Measurements from ENCODE around the gene CDV3. TPM values are rescaled to one million over a fixed set of nuclear protein-coding genes. Genes with fewer than 3 reads are reported as not detected.

The CDV3 gene
- total RNA-seq, 1 experiment from 2014 or later: 193 TPM

DNA sequence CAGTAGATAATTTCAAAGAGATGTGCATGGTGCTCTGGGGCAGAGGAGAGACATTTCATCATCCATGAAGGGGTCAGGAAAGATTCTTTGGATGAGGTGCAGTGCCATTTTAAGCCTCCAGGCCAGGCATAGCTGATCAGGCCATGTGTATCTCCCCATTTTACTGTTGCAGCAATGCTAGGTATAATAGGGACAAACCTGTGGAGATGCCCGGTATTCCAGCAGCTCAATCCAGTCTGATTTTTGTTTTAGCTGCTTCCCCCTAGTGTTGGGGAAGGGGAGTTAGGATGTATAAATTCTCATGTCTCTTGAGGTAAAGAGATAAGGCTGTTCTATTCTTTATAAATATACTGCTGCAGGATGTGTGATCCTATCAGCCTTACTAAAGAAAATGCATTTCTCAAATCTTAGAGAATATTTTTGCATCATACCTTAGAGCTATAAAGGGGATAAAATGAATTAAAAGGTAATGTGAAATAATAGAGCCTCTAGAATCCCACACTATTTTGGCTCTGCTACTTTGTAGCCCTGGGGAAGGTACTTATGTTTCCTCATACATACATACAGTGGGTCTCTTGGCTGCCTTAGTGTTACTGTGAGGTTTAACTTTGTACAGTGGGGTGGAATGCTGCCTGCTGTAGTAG is 5.2 kb downstream of the CDV3 start:
- Histone ChIP-seq H3K27me3 (ENCODE audit: insufficient read depth, low read depth) (no peaks in the 10 kb centered on the region), H3K9me2 (ENCODE audit: insufficient read depth) (no peaks in the 10 kb centered on the region), H3K27ac (peak overlapping the region; percentile 4; the same call in 1 of the 2 replicates), H3K9me3 (ENCODE audit: insufficient read depth, low read depth) (no peaks in the 10 kb centered on the region), H4K20me1 (ENCODE audit: insufficient read depth) (peaks cover 64% of the 10 kb centered on the region), H3K79me2 (ENCODE audit: low read depth) (peaks cover 94% of the 10 kb centered on the region), H3K4me3 (no peak overlapping the region), H3K4me2 (peak overlapping the region; percentile 6; the same call in 1 of the 2 replicates), H3K36me3 (ENCODE audit: low read depth) (peaks cover 71% of the 10 kb centered on the region), H2AFZ (no peak overlapping the region), H3K4me1 (replicated peaks; ENCODE audit: insufficient read depth) (peaks cover 28% of the 10 kb centered on the region), H3F3A (ENCODE audit: insufficient read depth, low read depth) (peaks cover 33% of the 10 kb centered on the region)
- no TSS peak for BruUV-seq (replicated peaks)
- intact Hi-C loops (cut with micrococcal nuclease; ENCODE audit: unreplicated experiment): loop anchor here (2.0 to 10.0 kb wide), 3 partner anchors 134 to 1444 kb away; partner anchors contain the start of gene SRPRB
- POLR2A ChIA-PET (ENCODE audit: unreplicated experiment): interaction anchor here (0.6 to 0.7 kb wide), 2 partner anchors 16 to 133 kb away, joined by 3 to 4 read pairs; no protein-coding TSS in a partner anchor
- peak in 1 of 2 experiments; percentile 61 for DNase-seq
- no peak for TF ChIP-seq EZH2 (IDR thresholded peaks at IDR 0.05; ENCODE audit: low read depth)
- TF ChIP-seq, protein P1, sequence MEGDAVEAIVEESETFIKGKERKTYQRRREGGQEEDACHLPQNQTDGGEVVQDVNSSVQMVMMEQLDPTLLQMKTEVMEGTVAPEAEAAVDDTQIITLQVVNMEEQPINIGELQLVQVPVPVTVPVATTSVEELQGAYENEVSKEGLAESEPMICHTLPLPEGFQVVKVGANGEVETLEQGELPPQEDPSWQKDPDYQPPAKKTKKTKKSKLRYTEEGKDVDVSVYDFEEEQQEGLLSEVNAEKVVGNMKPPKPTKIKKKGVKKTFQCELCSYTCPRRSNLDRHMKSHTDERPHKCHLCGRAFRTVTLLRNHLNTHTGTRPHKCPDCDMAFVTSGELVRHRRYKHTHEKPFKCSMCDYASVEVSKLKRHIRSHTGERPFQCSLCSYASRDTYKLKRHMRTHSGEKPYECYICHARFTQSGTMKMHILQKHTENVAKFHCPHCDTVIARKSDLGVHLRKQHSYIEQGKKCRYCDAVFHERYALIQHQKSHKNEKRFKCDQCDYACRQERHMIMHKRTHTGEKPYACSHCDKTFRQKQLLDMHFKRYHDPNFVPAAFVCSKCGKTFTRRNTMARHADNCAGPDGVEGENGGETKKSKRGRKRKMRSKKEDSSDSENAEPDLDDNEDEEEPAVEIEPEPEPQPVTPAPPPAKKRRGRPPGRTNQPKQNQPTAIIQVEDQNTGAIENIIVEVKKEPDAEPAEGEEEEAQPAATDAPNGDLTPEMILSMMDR (conservative IDR thresholded peaks at IDR 0.05): peak; percentile 75
- CTCF ChIA-PET: interaction anchor here (0.6 kb wide), 1 partner anchor 28 kb away, joined by 5 read pairs; no protein-coding TSS in a partner anchor

DNA sequence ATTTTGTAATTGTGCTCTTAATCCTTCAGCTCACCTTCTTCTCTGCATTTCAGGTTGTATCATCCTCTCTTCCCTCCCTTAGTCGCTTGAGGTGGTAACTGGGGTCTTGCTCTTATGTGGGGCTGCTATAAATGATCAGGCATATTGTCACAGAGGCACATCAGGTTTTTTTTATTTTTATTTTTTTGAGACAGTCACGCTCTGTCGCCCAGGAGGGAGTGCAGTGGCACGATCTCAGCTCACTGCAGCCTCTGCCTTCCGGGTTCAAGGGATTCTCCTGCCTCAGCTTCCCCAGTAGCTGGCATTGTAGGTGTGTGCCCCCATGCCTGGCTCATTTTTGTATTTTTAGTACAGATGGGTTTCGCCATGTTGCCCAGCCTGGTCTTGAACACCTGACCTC is 9.9 kb downstream of the CDV3 start:
- peaks cover 84% of the 10 kb centered on the region for H3K36me3 ChIP-seq (ENCODE audit: low read depth)
- no TSS peak for BruUV-seq (replicated peaks)

DNA sequence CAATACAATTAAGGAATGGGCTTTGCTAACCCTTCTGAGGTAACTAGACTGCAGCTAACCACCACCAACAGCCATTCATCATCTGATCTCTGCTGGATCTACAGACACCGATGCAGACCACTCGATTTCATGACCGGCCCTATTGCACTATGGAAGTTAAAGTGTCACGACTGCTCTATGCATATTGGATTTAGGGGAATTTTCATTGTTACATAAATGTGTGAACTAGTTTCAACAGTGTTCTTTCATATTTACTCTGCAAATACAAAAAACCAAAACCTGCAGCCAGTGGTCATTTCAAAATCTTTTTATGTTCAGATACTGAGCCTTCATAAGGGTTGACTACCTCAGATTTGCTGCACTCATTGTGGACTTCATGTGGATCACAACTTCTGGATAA is 14.5 kb downstream of the CDV3 start:
- Histone ChIP-seq H3K79me2 (ENCODE audit: low read depth) (peaks cover 26% of the 10 kb centered on the region), H3K27ac (no peak overlapping the region), H3K4me1 (replicated peaks; ENCODE audit: insufficient read depth) (peaks cover 18% of the 10 kb centered on the region), H3K9me3 (ENCODE audit: insufficient read depth, low read depth) (no peaks in the 10 kb centered on the region), H3K36me3 (ENCODE audit: low read depth) (peaks cover 58% of the 10 kb centered on the region), H4K20me1 (ENCODE audit: insufficient read depth) (peaks cover 32% of the 10 kb centered on the region), H3K9me2 (ENCODE audit: insufficient read depth) (no peaks in the 10 kb centered on the region), H3F3A (ENCODE audit: insufficient read depth, low read depth) (peaks cover 84% of the 10 kb centered on the region), H3K27me3 (ENCODE audit: insufficient read depth, low read depth) (no peaks in the 10 kb centered on the region), H2AFZ (no peak overlapping the region), H3K4me2 (no peak overlapping the region), H3K4me3 (no peak overlapping the region)
- no peak for DNase-seq
- CTCF ChIA-PET: no interaction called here
- POLR2A ChIA-PET (ENCODE audit: unreplicated experiment): no interaction called here
- no TSS peak for BruUV-seq (replicated peaks)
- TF ChIP-seq, protein P1 (conservative IDR thresholded peaks at IDR 0.05): no peak
- no peak for TF ChIP-seq EZH2 (IDR thresholded peaks at IDR 0.05; ENCODE audit: low read depth)
- intact Hi-C loops (cut with micrococcal nuclease; ENCODE audit: unreplicated experiment): no loop called here

More for the DNA sequence above, 9.9 kb downstream of the CDV3 start:
- H3K27ac ChIP-seq: no peak overlapping the region
- peaks cover 52% of the 10 kb centered on the region for H3F3A ChIP-seq (ENCODE audit: insufficient read depth, low read depth)
- intact Hi-C loops (cut with micrococcal nuclease; ENCODE audit: unreplicated experiment): no loop called here
- H4K20me1 ChIP-seq (ENCODE audit: insufficient read depth): peaks cover 59% of the 10 kb centered on the region
- H3K4me1 ChIP-seq (replicated peaks; ENCODE audit: insufficient read depth): peaks cover under 1% of the 10 kb centered on the region; the same call in 1 of the 2 replicates
- H3K9me3 ChIP-seq (ENCODE audit: insufficient read depth, low read depth): no peaks in the 10 kb centered on the region
- DNase-seq: no peak
- H3K9me2 ChIP-seq (ENCODE audit: insufficient read depth): no peaks in the 10 kb centered on the region
- no peaks in the 10 kb centered on the region for H3K27me3 ChIP-seq (ENCODE audit: insufficient read depth, low read depth)
- H3K4me2 ChIP-seq: no peak overlapping the region
- no peak overlapping the region for H2AFZ ChIP-seq
- H3K4me3 ChIP-seq: no peak overlapping the region
- TF ChIP-seq EZH2 (IDR thresholded peaks at IDR 0.05; ENCODE audit: low read depth): no peak
- TF ChIP-seq, protein P1 (conservative IDR thresholded peaks at IDR 0.05): no peak
- peaks cover 68% of the 10 kb centered on the region for H3K79me2 ChIP-seq (ENCODE audit: low read depth)
- ChIA-PET POLR2A (ENCODE audit: unreplicated experiment) (interaction anchor here (0.6 kb wide), 1 partner anchor 10 kb away, joined by 4 read pairs; the partner anchor contains the start of gene CDV3), CTCF (no interaction called here)

All from PC-9 (cell line).